WTC11 (cell line): ENCODE measurements around the gene ALS2CL. TPM values are rescaled to one million over a fixed set of nuclear protein-coding genes. Genes with fewer than 3 reads are reported as not detected.

Source experiments
- ATAC-seq: fragments of 200-7000 bp; cut with Tn5 transposase; 2 replicates; pipeline ENCODE4 v1.10.0; 2021; ENCODE audit warnings: mild to moderate bottlenecking, moderate library complexity
- CTCF ChIA-PET: fragments of 300-600 bp; sonication (Branson Sonifier 250); formaldehyde crosslinking; loops from one replicate; lab custom pipeline; 2021; ENCODE audit warnings: antibody characterized with exemption; lab: Charles Lee
- POLR2A ChIA-PET: fragments of 350-600 bp; sonication (Branson Sonifier 250); formaldehyde crosslinking; loops from one replicate; lab custom pipeline; 2021; ENCODE audit warnings: antibody characterized with exemption; lab: Charles Lee
- DNase-seq: peaks from one replicate; pipeline ENCODE4 v3.0.0; 2021; ENCODE audit warnings: low spot score
- H3K27ac Mint-ChIP-seq: 2 replicates; pipeline ENCODE4 v1.8.0; 2021; ENCODE audit warnings: mixed read lengths
- H3K27me3 Mint-ChIP-seq: 2 replicates; pipeline ENCODE4 v1.8.0; 2021; ENCODE audit warnings: low read depth, mild to moderate bottlenecking, moderate library complexity, mixed read lengths
- H3K36me3 Mint-ChIP-seq: 2 replicates; pipeline ENCODE4 v1.8.0; 2021; ENCODE audit warnings: mixed read lengths
- H3K4me1 Mint-ChIP-seq: 2 replicates; pipeline ENCODE4 v1.8.0; 2022; ENCODE audit warnings: mixed read lengths
- H3K4me3 Mint-ChIP-seq: 2 replicates; pipeline ENCODE4 v1.8.0; 2021; ENCODE audit warnings: mild to moderate bottlenecking, moderate library complexity, mixed read lengths
- H3K9me3 Mint-ChIP-seq: 2 replicates; pipeline ENCODE4 v1.8.0; 2021; ENCODE audit warnings: mixed read lengths
- AFF4 ChIP-seq: sonication (generic); formaldehyde crosslinking; IDR thresholded peaks from 2 replicates; pipeline ENCODE4 v1.8.1; 2023; ENCODE audit warnings: mild to moderate bottlenecking, missing genetic modification reagents, borderline replicate concordance
- ATF6 ChIP-seq: sonication (generic); formaldehyde crosslinking; IDR thresholded peaks from 2 replicates; pipeline ENCODE4 v1.8.1; 2023; ENCODE audit warnings: mild to moderate bottlenecking, missing genetic modification reagents
- CDX4 ChIP-seq: fragments of 250-450 bp; sonication (Bioruptor Pico); IDR thresholded peaks from 2 replicates; pipeline ENCODE4 v1.9.0; 2021; ENCODE audit warnings: moderate library complexity, mild to moderate bottlenecking, inconsistent platforms, borderline replicate concordance
- E2F5 ChIP-seq: sonication (generic); formaldehyde crosslinking; IDR thresholded peaks from 2 replicates; pipeline ENCODE4 v1.8.1; 2022; ENCODE audit warnings: mild to moderate bottlenecking, moderate library complexity, missing genetic modification reagents
- ELF4 ChIP-seq: sonication (generic); formaldehyde crosslinking; IDR thresholded peaks from 2 replicates; pipeline ENCODE4 v1.8.1; 2022; ENCODE audit warnings: low read depth, mild to moderate bottlenecking, moderate library complexity, missing genetic modification reagents
- GABPB1 ChIP-seq: sonication (generic); formaldehyde crosslinking; IDR thresholded peaks from 2 replicates; pipeline ENCODE4 v1.8.1; 2023; ENCODE audit warnings: mild to moderate bottlenecking, missing genetic modification reagents
- IRF1 ChIP-seq: sonication (generic); formaldehyde crosslinking; IDR thresholded peaks from 2 replicates; pipeline ENCODE4 v1.8.0; 2023; ENCODE audit warnings: missing genetic modification reagents
- PRDM15 ChIP-seq: sonication (generic); formaldehyde crosslinking; IDR thresholded peaks from 2 replicates; pipeline ENCODE4 v1.8.0; 2022; ENCODE audit warnings: missing genetic modification reagents
- STAT6 ChIP-seq: sonication (generic); formaldehyde crosslinking; conservative IDR thresholded peaks from 2 replicates; pipeline ENCODE4 v1.8.1; 2023; ENCODE audit warnings: mild to moderate bottlenecking, low read depth, missing genetic modification reagents, moderate library complexity
- TCF7 ChIP-seq: sonication (generic); formaldehyde crosslinking; IDR thresholded peaks from 2 replicates; pipeline ENCODE4 v1.8.0; 2022; ENCODE audit warnings: mild to moderate bottlenecking, low read depth, missing genetic modification reagents, moderate library complexity
- ZBTB21 ChIP-seq: sonication (generic); formaldehyde crosslinking; IDR thresholded peaks from 2 replicates; pipeline ENCODE4 v1.8.1; 2023; ENCODE audit warnings: mild to moderate bottlenecking, missing genetic modification reagents, borderline replicate concordance
- ZNF423 ChIP-seq: fragments of 250-450 bp; sonication (Bioruptor Pico); IDR thresholded peaks from 2 replicates; pipeline ENCODE4 v2.1.2; 2022; ENCODE audit warnings: mild to moderate bottlenecking, moderate library complexity
- total RNA-seq: library from RNA; stranded (reverse); gene quantifications from 3 replicates; pipeline ENCODE4 v1.2.3, GENCODE V29; 2021

ALS2CL gene
- total RNA-seq, 1 experiment from 2014 or later: 12.6 TPM

- no peaks in the 10 kb centered on the region; the same call in 1 of the 2 replicates for H3K27me3 Mint-ChIP-seq
- no peaks in the 10 kb centered on the region for H3K36me3 Mint-ChIP-seq
- ChIA-PET POLR2A (interaction anchor here (0.8 kb wide), 1 partner anchor 20 kb away, joined by 3 read pairs; no protein-coding TSS in a partner anchor), CTCF (no interaction called here)
- DNase-seq (no peak), ATAC-seq (no peak)
- H3K9me3 Mint-ChIP-seq: no peaks in the 10 kb centered on the region
- no peak overlapping the region for H3K27ac Mint-ChIP-seq
- no peak for TF ChIP-seq ZNF423 (CRISPR knock-in tag)
- TF ChIP-seq AFF4 (CRISPR knock-in tag): no peak
- TF ChIP-seq CDX4 (CRISPR knock-in tag): no peak
- no peak for TF ChIP-seq STAT6 (CRISPR knock-in tag)
- no peak for TF ChIP-seq IRF1 (CRISPR knock-in tag)
- TF ChIP-seq TCF7 (CRISPR knock-in tag): no peak
- TF ChIP-seq ZBTB21 (CRISPR knock-in tag): no peak
- TF ChIP-seq E2F5: no peak
- TF ChIP-seq ELF4 (CRISPR knock-in tag): no peak
- TF ChIP-seq ATF6 (CRISPR knock-in tag): no peak
- TF ChIP-seq PRDM15 (CRISPR knock-in tag): no peak
- TF ChIP-seq GABPB1 (CRISPR knock-in tag): no peak
- H3K4me3 Mint-ChIP-seq: no peak overlapping the region
- H3K4me1 Mint-ChIP-seq: peaks cover 19% of the 10 kb centered on the region
These were observed 37.3 kb upstream of the ALS2CL start for GRCh38 chr3:46730819-46731218.
